HG03196 (cell line): Measurements from ENCODE around the gene DCAF5.
"Not testable (repeated sequence)": the region's sequence is repeated elsewhere in the genome, so short reads cannot be mapped to it uniquely, and the experiment has no call there.

Experiments used
- ATAC-seq: cut with Tn5 transposase; IDR thresholded peaks from one replicate; pipeline ENCODE4 v1.9.1; 2021; ENCODE audit not compliant: unreplicated experiment

DCAF5 gene

DNA sequence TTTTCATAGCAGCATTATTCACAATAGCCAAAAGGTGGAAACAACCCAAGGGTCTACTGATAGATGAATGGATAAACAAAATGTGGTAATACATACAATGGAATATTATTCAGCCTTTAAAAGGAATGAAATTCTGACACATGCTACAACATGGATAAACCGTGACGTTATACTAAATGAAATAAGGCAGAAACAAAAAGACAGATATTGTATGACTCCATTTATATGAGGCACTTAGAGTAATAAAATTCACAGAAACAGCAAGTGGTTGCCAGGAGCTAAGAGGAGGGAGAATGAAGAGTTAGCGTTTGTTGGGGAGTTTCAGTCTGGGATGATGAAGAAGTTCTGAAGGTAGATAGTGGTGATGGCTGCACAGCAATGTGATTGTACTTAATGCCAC is 76.6 kb downstream of the DCAF5 start:
- ATAC-seq: no peak

DNA sequence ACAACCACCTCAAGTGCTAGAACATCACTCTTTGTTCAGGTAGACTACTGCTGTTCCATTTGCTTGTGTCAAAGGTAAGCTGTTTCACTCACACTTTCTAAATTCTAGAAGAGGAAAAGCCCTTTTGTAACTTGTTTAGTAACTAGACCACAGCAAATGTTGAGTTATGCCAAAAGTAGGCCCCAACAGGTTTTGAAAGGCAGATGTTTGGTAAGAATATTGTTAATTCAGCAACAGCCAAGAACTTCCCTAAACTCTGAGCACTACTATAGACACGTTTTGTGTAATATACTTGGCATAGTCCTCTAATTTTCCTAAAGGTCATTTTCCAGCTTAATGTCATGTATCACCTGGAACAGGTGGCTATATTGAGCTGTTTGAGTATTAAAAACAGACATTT is 79.0 kb downstream of the DCAF5 start:
- ATAC-seq: no peak

- ATAC-seq: no peak
Observed at GRCh38 chr14:69073429-69073828, 79.5 kb downstream of the DCAF5 start.

DNA sequence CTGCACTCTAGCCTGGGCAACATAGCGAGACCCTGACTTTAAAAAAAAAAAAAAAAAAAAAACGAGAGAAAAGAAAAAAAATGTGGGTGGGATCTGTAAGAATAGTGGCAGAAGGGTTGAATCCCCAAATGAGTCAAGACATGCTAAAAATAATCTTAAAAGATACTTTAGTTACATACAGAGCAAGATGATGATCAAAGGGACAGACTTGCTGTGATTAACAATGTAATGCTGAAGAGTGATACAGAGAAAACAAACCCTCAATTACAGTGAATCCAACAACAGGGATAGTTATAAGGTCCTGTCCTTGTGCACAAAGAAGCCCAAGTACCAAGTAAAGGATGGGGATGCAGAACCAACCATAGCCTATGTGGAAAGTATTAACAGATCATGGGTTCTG is 80.3 kb downstream of the DCAF5 start:
- no peak for ATAC-seq

GRCh38 chr14:69068744-69069421 is 84.0 kb downstream of the DCAF5 start:
- no peak for ATAC-seq

GRCh38 chr14:69066396-69067171 is 86.3 kb downstream of the DCAF5 start:
- no peak for ATAC-seq

GRCh38 chr14:69065934-69066333 is 87.0 kb downstream of the DCAF5 start:
- ATAC-seq: not testable (repeated sequence)

- no peak for ATAC-seq
Observed at GRCh38 chr14:69064596-69064995, 88.3 kb downstream of the DCAF5 start.

GRCh38 chr14:69059658-69060623 is 93.0 kb downstream of the DCAF5 start:
- no peak for ATAC-seq

- no peak for ATAC-seq
Observed at GRCh38 chr14:69055999-69056788, 96.7 kb downstream of the DCAF5 start.

DNA sequence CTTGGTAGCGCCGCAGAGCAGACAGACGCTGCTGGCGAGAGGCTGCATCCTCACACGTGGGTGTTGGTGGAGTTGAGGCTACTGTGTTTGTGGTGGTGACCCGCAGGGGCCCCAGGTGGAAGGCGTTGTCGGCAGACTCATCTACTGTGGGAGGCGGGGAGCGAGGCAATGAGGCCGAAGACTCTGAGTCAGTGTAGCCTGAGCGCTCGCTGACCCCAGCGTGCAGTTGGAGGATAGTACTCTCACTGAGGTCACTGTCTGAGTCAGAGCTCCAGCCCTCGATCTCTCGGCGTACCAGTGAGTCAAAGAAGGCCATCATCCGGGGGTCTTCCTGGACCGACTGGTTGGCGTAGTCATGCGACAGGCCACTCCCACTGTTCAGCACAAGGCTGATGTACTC is 97.8 kb downstream of the DCAF5 start:
- ATAC-seq: no peak

GRCh38 chr14:69054030-69054429 is 98.9 kb downstream of the DCAF5 start:
- ATAC-seq: no peak

- ATAC-seq: no peak
Observed at GRCh38 chr14:69052181-69052601, 100.7 kb downstream of the DCAF5 start.

DNA sequence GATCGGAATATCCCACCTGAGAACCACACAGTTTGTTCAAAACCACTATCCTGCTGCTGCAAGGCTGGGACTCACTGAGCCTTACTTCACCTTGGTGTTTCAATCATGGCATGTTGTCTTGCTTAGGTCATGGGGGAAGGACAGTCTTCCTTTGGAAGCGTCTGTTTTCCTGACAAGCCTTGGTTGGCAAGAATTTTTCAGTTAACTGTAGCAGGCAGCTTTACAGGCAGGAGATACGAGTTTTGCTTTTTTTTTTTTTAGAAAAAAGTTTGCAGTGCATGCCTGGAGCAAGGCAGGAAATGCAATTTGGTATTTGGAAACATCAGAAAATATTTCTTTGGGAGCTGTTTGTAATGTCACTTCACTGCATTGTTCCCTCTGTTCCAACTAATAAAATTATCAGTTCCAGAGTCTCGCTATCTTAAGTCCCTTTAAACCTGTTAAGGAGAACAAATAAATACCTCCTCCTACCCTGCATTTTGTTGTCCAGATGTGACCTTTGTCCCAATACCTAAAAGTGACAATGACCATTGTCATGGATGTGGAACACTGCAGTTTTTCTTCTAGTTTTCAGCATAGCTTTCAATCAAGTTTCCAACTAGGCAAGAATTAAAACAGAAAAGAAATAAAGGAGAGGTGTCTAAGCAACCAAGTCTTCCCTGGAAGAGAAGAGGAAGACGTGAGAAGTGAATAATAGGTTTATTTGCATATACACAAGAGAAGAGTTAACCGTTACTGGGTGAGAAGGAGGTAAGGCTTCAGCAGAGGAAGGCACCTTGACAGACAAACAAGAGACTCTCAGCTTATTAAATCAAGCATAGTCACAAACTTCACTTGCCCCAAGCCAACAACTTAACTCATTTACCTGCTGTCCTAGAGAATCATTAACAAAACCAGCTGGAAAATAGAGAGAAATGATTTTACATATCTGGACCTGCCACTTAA is 102.4 kb downstream of the DCAF5 start:
- ATAC-seq: no peak

GRCh38 chr14:69049675-69050074 is 103.2 kb downstream of the DCAF5 start:
- ATAC-seq: no peak

DNA sequence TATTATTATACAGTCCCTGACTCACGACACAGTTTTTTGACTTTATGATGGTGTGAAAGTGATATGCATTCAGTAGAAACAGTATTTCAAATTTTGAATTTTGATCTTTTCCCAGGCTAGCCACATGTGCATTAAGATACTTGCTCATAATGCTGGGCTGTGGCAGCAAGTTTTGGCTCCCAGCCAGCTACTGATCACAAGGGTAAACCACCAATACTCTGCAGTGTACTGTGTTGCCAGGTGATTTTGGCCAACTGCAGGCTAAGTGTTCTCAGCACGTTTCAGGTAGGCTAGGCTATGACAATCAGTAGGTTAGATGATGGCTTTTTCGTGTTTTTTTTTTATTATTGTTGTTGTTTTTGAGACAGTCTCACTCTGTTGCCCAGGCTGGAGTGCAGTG is 104.5 kb downstream of the DCAF5 start:
- ATAC-seq: no peak

DNA sequence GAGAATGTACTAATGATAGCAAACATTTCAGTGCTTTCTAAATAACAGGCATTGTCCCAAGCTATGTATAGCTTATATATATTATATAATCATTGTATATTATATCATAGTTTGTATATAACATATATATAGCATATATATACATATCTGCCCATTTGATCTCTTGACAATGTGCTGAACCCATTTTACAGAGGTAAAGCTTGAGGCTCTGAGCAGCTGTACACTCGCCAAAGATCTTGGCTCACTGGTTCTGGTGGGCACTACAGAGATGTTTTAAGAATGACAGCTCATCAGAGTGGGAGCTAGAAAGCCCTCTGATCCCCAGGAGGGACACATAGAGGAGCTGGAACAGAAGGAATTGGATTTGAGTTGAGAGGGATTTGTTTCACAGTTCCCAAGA is 105.7 kb downstream of the DCAF5 start:
- ATAC-seq: no peak

DNA sequence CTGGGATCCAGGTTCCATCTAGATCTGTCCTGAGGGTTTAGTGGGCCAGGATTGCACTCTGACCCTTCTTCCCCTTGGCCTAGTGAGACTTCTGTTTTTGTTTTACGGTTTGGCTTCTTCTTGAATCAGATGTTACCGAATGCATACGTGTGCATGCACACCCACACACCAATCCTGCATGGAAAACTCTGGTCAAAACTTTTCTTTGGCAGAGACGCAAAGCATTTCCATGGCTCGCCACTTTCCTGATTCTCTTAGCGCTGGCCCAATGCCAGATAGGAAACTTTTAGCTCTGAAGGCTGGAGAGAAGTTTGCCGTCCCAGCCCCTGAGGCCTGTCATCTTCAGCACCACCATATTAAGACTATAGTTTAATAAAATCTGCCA is 106.5 kb downstream of the DCAF5 start:
- ATAC-seq: no peak

DNA sequence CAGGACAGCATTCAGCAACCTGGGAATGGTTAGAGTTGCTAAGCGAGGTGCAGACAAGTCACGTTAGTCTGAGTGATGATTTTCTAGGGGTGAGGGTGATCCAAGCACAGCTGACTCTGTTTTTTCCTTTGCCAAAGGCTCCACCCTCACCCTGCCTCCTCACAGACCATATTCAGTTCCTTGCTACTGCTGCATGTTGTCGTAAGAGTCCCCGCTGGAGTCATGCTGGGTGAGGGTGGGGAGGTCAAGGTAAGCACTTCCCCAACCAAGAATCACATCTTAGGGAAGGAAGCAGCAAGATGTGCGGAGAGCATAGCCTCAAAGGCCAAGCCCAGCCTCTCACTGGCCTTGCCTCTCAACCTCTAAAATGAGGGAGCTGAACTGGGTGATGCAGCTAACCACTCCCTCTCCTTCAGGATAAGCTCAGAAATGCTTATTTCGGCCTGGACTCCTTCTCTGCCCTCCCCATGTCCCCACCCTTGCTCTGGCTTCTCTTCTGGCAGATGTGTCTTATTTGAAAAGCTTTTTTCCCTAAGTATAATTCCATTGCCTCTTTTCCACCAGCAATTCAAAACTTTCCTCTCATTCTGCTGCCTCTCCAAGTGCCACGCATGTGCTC is 107.0 kb downstream of the DCAF5 start:
- ATAC-seq: no peak
